Lower leg skin (tissue), 4 donors: ENCODE results near the gene RNF141. TPM values are rescaled to one million over a fixed set of nuclear protein-coding genes. Genes with fewer than 3 reads are reported as not detected.

Experiments
- DNase-seq, 2 donors: peaks; one replicate each; pipeline ENCODE4 v3.0.0-alpha.2; 2019; ENCODE audit warnings: low spot score in 2 of 2
- H3K4me3 ChIP-seq: fragments of 200-600 bp; sonication (generic); 2 replicates; pipeline ENCODE4 v1.5.1; 2017; ENCODE audit warnings: mild to moderate bottlenecking, low read depth; ENCODE audit not compliant: poor library complexity, severe bottlenecking
- CTCF ChIP-seq, 3 donors: fragments of 450-650 bp; IDR thresholded peaks; one replicate each; pipeline ENCODE4 v1.5.1; 2016; ENCODE audit warnings: antibody characterized with exemption in 3 of 3, mild to moderate bottlenecking in 3 of 3, moderate library complexity in 2 of 3
- POLR2A ChIP-seq, 2 donors: fragments of 450-650 bp; IDR thresholded peaks; one replicate each; pipeline ENCODE4 v1.6.1; 2016 to 2017; ENCODE audit warnings: antibody characterized with exemption in 2 of 2, mild to moderate bottlenecking in 1 of 2, moderate library complexity in 1 of 2
- WGBS, 2 donors: methylation state at CpG; one replicate each; pipeline ENCODE4 v1.1.5; 2018; 5-methylcytosine and 5-hydroxymethylcytosine counted together
- intact Hi-C: fragments of 100-400 bp; cut with DNase I; formaldehyde crosslinking; loops from one replicate; pipeline ENCODE4 v1.15.0; 2023; ENCODE audit warnings: low total_unique reads
- total RNA-seq, 4 donors: library from RNA; depleted of rRNA; stranded (reverse); fragments of >200 nt; gene quantifications; one replicate each; pipeline ENCODE4 v1.1.0, GENCODE V29; 2016

Gene RNF141
- total RNA-seq, 4 donors from 2014 or later: 70.6 to 74.9 (median 74.2) TPM

- peak; percentile 70 to 87 for DNase-seq
- 59 to 65% methylated on average over 5 of the region's 5 CpGs for WGBS, 2 donors
- no peak for TF ChIP-seq CTCF (IDR thresholded peaks at IDR 0.05)
- no peak for TF ChIP-seq POLR2A (IDR thresholded peaks at IDR 0.05)
- no peak overlapping the region for H3K4me3 ChIP-seq
- intact Hi-C loops: no loop called here
These were observed 41.5 kb downstream of the RNF141 start for GRCh38 chr11:10499452-10499851.

GRCh38 chr11:10498426-10499250 lies 42.3 kb downstream of the RNF141 start:
- intact Hi-C loops: no loop called here
- DNase-seq: peak in 1 of 2 donors; percentile 74
- TF ChIP-seq POLR2A (IDR thresholded peaks at IDR 0.05): no peak
- TF ChIP-seq CTCF (IDR thresholded peaks at IDR 0.05): no peak
- no peak overlapping the region for H3K4me3 ChIP-seq
- whole genome bisulfite sequencing, 2 donors: 88 to 89% methylated on average over 10 of the region's 10 CpGs

GRCh38 chr11:10498022-10498400 lies 43.0 kb downstream of the RNF141 start:
- WGBS, 2 donors: 91 to 95% methylated on average over 7 of the region's 7 CpGs
- intact Hi-C loops: no loop called here
- DNase-seq: no peak
- H3K4me3 ChIP-seq: no peak overlapping the region
- no peak for TF ChIP-seq POLR2A (IDR thresholded peaks at IDR 0.05)
- no peak for TF ChIP-seq CTCF (IDR thresholded peaks at IDR 0.05)

- no peak overlapping the region for H3K4me3 ChIP-seq
- no peak for TF ChIP-seq POLR2A (IDR thresholded peaks at IDR 0.05)
- no peak for TF ChIP-seq CTCF (IDR thresholded peaks at IDR 0.05)
- peak; percentile 6 to 62 for DNase-seq
- intact Hi-C loops: no loop called here
- WGBS, 2 donors: 85 to 87% methylated on average over 18 of the region's 18 CpGs
These were observed 43.5 kb downstream of the RNF141 start for GRCh38 chr11:10497371-10498021.

- WGBS, 2 donors: 83 to 85% methylated on average over 4 of the region's 4 CpGs
- TF ChIP-seq POLR2A (IDR thresholded peaks at IDR 0.05) (no peak), CTCF (IDR thresholded peaks at IDR 0.05) (no peak)
- DNase-seq: peak in 1 of 2 donors; percentile 66
These were observed 44.6 kb downstream of the RNF141 start for GRCh38 chr11:10496296-10496936.

More at GRCh38 chr11:10496296-10496936, 44.6 kb downstream of the RNF141 start:
- intact Hi-C loops: no loop called here
- H3K4me3 ChIP-seq: no peak overlapping the region
